Measurements from ENCODE around the gene EIF4A3.

- TF ChIP-seq POLR2A (IDR thresholded peaks at IDR 0.05; ENCODE audit: low read depth, low read length) = no peak
- no peak for TF ChIP-seq POLR2AphosphoS5 (IDR thresholded peaks at IDR 0.05; ENCODE audit: low read depth, low read length)
Measured at GRCh38 chr17:80142929-80143328, 4.0 kb downstream of the EIF4A3 start.
